Measurements from ENCODE around the gene GPR150.

GPR150 gene

GRCh38 chr5:95647886-95648860 is 28.3 kb downstream of the GPR150 start:
- in situ Hi-C loops (cut with MboI; ENCODE audit: low sequenced_read_pairs), result no loop called here

GRCh38 chr5:95649274-95649673 is 29.4 kb downstream of the GPR150 start:
- in situ Hi-C loops (cut with MboI; ENCODE audit: low sequenced_read_pairs), result no loop called here

- in situ Hi-C loops (cut with MboI; ENCODE audit: low sequenced_read_pairs), result loop anchor here (10.0 to 25.0 kb wide), 2 partner anchors 112 to 195 kb away; no protein-coding TSS in a partner anchor
These were observed 30.1 kb downstream of the GPR150 start for GRCh38 chr5:95649842-95650620.

GRCh38 chr5:95652849-95653248 is 33.0 kb downstream of the GPR150 start:
- in situ Hi-C loops (cut with MboI; ENCODE audit: low sequenced_read_pairs), result loop anchor here (10.0 to 25.0 kb wide), 2 partner anchors 109 to 192 kb away; no protein-coding TSS in a partner anchor

- in situ Hi-C loops (cut with MboI; ENCODE audit: low sequenced_read_pairs), result loop anchor here (10.0 to 25.0 kb wide), 2 partner anchors 108 to 191 kb away; no protein-coding TSS in a partner anchor
These were observed 34.3 kb downstream of the GPR150 start for GRCh38 chr5:95654196-95654595.

- in situ Hi-C loops (cut with MboI; ENCODE audit: low sequenced_read_pairs), result loop anchor here (10.0 to 25.0 kb wide), 2 partner anchors 107 to 189 kb away; no protein-coding TSS in a partner anchor
These were observed 35.7 kb downstream of the GPR150 start for GRCh38 chr5:95655575-95655974.

- in situ Hi-C loops (cut with MboI; ENCODE audit: low sequenced_read_pairs), result loop anchor here (25.0 kb wide), 1 partner anchor 102 kb away; no protein-coding TSS in a partner anchor
These were observed 40.2 kb downstream of the GPR150 start for GRCh38 chr5:95660060-95660459.

- in situ Hi-C loops (cut with MboI; ENCODE audit: low sequenced_read_pairs), result loop anchor here (25.0 kb wide), 1 partner anchor 99 kb away; no protein-coding TSS in a partner anchor
These were observed 43.1 kb downstream of the GPR150 start for GRCh38 chr5:95662946-95663345.

- in situ Hi-C loops (cut with MboI; ENCODE audit: low sequenced_read_pairs), result loop anchor here (25.0 kb wide), 1 partner anchor 98 kb away; no protein-coding TSS in a partner anchor
These were observed 44.4 kb downstream of the GPR150 start for GRCh38 chr5:95664204-95664786.

- in situ Hi-C loops (cut with MboI; ENCODE audit: low sequenced_read_pairs), result loop anchor here (25.0 kb wide), 1 partner anchor 95 kb away; no protein-coding TSS in a partner anchor
These were observed 47.3 kb downstream of the GPR150 start for GRCh38 chr5:95667061-95667618.

GRCh38 chr5:95667678-95668077 is 47.8 kb downstream of the GPR150 start:
- in situ Hi-C loops (cut with MboI; ENCODE audit: low sequenced_read_pairs), result loop anchor here (25.0 kb wide), 1 partner anchor 95 kb away; no protein-coding TSS in a partner anchor

- in situ Hi-C loops (cut with MboI; ENCODE audit: low sequenced_read_pairs), result loop anchor here (25.0 kb wide), 1 partner anchor 94 kb away; no protein-coding TSS in a partner anchor
These were observed 48.3 kb downstream of the GPR150 start for GRCh38 chr5:95668216-95668615.

- in situ Hi-C loops (cut with MboI; ENCODE audit: low sequenced_read_pairs), result loop anchor here (25.0 kb wide), 1 partner anchor 94 kb away; no protein-coding TSS in a partner anchor
These were observed 48.8 kb downstream of the GPR150 start for GRCh38 chr5:95668728-95669127.

- in situ Hi-C loops (cut with MboI; ENCODE audit: low sequenced_read_pairs), result loop anchor here (25.0 kb wide), 1 partner anchor 93 kb away; no protein-coding TSS in a partner anchor
These were observed 49.7 kb downstream of the GPR150 start for GRCh38 chr5:95669540-95669939.

- in situ Hi-C loops (cut with MboI; ENCODE audit: low sequenced_read_pairs), result loop anchor here (25.0 kb wide), 1 partner anchor 92 kb away; no protein-coding TSS in a partner anchor
These were observed 50.1 kb downstream of the GPR150 start for GRCh38 chr5:95669985-95670384.

GRCh38 chr5:95670568-95670967 is 50.7 kb downstream of the GPR150 start:
- in situ Hi-C loops (cut with MboI; ENCODE audit: low sequenced_read_pairs), result loop anchor here (25.0 kb wide), 1 partner anchor 92 kb away; no protein-coding TSS in a partner anchor

All from HL-60/S4 treated with retinoic acid at 250 ng/mL for 4 days and 3 days (cell line).